ENCODE data around the gene SMARCA2. TPM values are rescaled to one million over a fixed set of nuclear protein-coding genes. Genes with fewer than 3 reads are reported as not detected.

The SMARCA2 gene
- total and polyA plus RNA-seq, 4 donors, result 18.8 to 67.0 (median 41.1) TPM

DNA sequence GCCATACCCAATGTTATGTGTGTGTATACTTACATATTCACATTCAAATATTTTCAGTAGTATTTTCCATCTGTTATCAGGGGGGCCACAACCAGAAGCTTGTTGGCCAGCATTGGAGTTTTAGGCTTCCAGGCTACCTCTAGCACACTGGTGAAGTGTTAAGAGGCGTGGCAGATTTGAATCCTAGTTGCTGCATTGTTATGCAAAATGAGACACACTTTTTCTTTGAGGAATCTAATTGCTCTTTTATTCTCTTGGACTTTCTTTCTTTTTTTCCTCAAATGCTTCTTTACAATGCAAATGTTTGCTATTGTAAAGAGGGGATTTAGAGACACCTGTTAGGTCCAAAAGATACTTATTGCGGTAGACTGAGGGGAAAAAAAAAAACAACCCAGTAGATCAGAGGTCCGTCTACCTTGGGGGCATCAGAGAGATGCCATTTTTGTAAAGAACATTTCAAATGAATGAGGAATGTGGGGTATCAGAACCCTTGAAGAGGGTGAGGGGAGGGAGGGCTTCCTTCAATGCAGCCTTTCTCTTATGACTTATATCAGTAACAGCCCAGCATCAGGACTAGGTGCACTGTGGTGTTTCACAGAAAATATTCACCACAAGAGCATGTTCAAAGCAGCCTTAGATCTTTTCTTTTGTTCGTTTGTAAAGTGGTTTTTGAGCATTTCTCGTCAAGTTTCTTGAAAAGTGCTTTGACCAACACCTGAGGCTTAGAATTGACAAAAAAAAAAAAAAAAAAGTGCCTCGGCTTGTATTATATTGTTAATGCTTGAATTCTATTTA, 3.8 kb downstream of the SMARCA2 start:
- 68% methylated on average over 6 of the region's 6 CpGs for WGBS
- no peak for DNase-seq (ENCODE audit: low spot score)
- H3K9me3 ChIP-seq (ENCODE audit: control insufficient read depth in 4 of 4, low read length in 3 of 4), result no peaks in the 10 kb centered on the region
- no peaks in the 10 kb centered on the region for H3K36me3 ChIP-seq (ENCODE audit: control insufficient read depth in 4 of 4, insufficient read depth in 3 of 4, low read depth in 1 of 4, low read length in 3 of 4)
- peak overlapping the region in 2 of 3 donors; percentile 74 to 75 for H3K4me3 ChIP-seq (ENCODE audit: low read depth in 1 of 3, low read length in 3 of 3)
- no peaks in the 10 kb centered on the region for H3K27me3 ChIP-seq (ENCODE audit: control insufficient read depth in 4 of 4, insufficient read depth in 4 of 4, low read length in 3 of 4)
- H3K4me1 ChIP-seq (ENCODE audit: control insufficient read depth in 4 of 4, insufficient read depth in 4 of 4, low read length in 3 of 4), result peaks cover 6 to 55% (median 25%) of the 10 kb centered on the region in 4 donors
- TF ChIP-seq YY1 (IDR thresholded peaks at IDR 0.05) (no peak), GABPA (IDR thresholded peaks at IDR 0.05 in 1 of 2, conservative IDR thresholded peaks at IDR 0.05 in 1 of 2) (no peak), EGR1 (IDR thresholded peaks at IDR 0.05; ENCODE audit: low read depth in 2 of 2) (no peak), RXRA (IDR thresholded peaks at IDR 0.05) (no peak), FOXA1 (IDR thresholded peaks at IDR 0.05) (no peak), RAD21 (IDR thresholded peaks at IDR 0.05) (no peak), NR2F2 (IDR thresholded peaks at IDR 0.05) (no peak), HNF4A (conservative IDR thresholded peaks at IDR 0.05) (no peak), HNF4G (IDR thresholded peaks at IDR 0.05) (no peak)
- TF ChIP-seq, protein P1, sequence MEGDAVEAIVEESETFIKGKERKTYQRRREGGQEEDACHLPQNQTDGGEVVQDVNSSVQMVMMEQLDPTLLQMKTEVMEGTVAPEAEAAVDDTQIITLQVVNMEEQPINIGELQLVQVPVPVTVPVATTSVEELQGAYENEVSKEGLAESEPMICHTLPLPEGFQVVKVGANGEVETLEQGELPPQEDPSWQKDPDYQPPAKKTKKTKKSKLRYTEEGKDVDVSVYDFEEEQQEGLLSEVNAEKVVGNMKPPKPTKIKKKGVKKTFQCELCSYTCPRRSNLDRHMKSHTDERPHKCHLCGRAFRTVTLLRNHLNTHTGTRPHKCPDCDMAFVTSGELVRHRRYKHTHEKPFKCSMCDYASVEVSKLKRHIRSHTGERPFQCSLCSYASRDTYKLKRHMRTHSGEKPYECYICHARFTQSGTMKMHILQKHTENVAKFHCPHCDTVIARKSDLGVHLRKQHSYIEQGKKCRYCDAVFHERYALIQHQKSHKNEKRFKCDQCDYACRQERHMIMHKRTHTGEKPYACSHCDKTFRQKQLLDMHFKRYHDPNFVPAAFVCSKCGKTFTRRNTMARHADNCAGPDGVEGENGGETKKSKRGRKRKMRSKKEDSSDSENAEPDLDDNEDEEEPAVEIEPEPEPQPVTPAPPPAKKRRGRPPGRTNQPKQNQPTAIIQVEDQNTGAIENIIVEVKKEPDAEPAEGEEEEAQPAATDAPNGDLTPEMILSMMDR (IDR thresholded peaks at IDR 0.05; ENCODE audit: low read depth, low read length, missing input control), result no peak
- TF ChIP-seq, protein P2, sequence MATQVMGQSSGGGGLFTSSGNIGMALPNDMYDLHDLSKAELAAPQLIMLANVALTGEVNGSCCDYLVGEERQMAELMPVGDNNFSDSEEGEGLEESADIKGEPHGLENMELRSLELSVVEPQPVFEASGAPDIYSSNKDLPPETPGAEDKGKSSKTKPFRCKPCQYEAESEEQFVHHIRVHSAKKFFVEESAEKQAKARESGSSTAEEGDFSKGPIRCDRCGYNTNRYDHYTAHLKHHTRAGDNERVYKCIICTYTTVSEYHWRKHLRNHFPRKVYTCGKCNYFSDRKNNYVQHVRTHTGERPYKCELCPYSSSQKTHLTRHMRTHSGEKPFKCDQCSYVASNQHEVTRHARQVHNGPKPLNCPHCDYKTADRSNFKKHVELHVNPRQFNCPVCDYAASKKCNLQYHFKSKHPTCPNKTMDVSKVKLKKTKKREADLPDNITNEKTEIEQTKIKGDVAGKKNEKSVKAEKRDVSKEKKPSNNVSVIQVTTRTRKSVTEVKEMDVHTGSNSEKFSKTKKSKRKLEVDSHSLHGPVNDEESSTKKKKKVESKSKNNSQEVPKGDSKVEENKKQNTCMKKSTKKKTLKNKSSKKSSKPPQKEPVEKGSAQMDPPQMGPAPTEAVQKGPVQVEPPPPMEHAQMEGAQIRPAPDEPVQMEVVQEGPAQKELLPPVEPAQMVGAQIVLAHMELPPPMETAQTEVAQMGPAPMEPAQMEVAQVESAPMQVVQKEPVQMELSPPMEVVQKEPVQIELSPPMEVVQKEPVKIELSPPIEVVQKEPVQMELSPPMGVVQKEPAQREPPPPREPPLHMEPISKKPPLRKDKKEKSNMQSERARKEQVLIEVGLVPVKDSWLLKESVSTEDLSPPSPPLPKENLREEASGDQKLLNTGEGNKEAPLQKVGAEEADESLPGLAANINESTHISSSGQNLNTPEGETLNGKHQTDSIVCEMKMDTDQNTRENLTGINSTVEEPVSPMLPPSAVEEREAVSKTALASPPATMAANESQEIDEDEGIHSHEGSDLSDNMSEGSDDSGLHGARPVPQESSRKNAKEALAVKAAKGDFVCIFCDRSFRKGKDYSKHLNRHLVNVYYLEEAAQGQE (IDR thresholded peaks at IDR 0.05), result no peak
- TF ChIP-seq, protein P3, sequence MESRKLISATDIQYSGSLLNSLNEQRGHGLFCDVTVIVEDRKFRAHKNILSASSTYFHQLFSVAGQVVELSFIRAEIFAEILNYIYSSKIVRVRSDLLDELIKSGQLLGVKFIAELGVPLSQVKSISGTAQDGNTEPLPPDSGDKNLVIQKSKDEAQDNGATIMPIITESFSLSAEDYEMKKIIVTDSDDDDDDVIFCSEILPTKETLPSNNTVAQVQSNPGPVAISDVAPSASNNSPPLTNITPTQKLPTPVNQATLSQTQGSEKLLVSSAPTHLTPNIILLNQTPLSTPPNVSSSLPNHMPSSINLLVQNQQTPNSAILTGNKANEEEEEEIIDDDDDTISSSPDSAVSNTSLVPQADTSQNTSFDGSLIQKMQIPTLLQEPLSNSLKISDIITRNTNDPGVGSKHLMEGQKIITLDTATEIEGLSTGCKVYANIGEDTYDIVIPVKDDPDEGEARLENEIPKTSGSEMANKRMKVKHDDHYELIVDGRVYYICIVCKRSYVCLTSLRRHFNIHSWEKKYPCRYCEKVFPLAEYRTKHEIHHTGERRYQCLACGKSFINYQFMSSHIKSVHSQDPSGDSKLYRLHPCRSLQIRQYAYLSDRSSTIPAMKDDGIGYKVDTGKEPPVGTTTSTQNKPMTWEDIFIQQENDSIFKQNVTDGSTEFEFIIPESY (IDR thresholded peaks at IDR 0.05), result no peak
- TF ChIP-seq, protein P4, sequence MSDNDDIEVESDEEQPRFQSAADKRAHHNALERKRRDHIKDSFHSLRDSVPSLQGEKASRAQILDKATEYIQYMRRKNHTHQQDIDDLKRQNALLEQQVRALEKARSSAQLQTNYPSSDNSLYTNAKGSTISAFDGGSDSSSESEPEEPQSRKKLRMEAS (IDR thresholded peaks at IDR 0.05), result no peak
- TF ChIP-seq, protein P5, sequence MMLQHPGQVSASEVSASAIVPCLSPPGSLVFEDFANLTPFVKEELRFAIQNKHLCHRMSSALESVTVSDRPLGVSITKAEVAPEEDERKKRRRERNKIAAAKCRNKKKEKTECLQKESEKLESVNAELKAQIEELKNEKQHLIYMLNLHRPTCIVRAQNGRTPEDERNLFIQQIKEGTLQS (IDR thresholded peaks at IDR 0.05), result no peak
- peak overlapping the region in 1 of 2 donors; percentile 50 for H3K9ac ChIP-seq (ENCODE audit: low read depth in 1 of 2, low read length in 2 of 2)
- peak overlapping the region; percentile 99 to 100 for H3K27ac ChIP-seq (ENCODE audit: low read depth in 1 of 2, low read length in 2 of 2)

Data from liver (tissue), 9 donors.